OCI-M2 (cell line): Measurements from ENCODE around the gene EP400.
"Not testable (repeated sequence)": the region's sequence is repeated elsewhere in the genome, so short reads cannot be mapped to it uniquely, and the experiment has no call there.

Source experiments
- DNase-seq: peaks from one replicate; lab custom pipeline; 2025; ENCODE audit not compliant: unreplicated experiment; lab: John Stamatoyannopoulos, UW

EP400 gene

DNA sequence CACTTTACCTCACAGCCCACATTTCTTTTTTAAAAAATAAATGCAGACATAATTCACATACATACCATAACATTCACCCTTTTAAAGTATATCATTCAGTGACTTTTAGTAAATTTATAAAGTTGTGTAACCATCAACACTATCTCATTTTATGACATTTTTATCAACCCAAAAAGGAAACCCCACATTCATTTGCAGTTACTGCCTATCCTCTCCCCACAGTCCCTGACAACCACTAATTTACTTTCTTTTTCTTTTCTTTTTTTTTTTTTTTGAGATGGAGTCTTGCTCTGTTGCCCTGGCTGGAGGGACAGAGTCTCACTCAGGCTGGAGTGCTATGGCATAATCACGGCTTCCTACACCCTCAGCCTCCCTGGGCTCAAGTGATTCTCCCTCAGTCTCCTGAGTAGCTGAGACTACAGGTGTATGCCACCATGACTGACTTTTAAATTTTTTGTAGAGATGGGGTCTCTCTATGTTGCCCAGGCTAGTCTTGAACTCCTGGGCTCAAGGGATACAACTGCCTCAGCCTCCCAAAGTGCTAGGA lies 1.5 kb upstream of the EP400 start:
- no peak for DNase-seq

DNA sequence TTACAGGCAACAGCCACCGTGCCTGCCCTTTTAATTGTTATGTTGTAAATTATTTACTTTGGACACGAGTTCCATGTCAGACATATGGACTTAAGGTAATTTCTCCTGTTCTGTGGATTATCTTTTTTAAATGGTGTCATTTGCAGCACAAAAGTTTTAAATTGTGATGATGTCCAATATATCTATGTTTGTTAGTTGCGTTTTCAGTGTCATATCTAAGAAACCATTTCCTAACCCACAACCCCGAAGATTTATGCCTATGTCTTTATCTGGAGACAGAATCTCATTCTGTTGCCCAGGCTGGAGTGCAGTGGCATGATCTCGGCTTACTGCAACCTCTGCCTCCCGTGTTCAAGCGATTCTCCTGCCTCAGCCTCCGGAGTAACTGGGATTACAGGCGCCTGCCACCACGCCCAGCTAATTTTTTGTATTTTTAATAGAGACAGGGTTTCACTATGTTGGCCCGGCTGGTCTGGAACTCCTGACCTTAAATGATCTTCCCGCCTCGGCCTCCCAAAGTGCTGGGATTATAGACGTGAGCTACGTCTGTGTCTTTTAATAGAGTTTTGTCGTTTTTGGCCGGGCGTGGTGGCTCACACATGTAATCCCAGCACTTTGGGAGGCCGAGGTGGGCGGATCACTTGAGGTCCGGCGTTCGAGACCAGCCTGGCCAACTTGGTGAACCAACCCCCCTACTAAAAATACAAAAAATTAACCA lies 870 bp upstream of the EP400 start:
- not testable (repeated sequence) for DNase-seq

DNA sequence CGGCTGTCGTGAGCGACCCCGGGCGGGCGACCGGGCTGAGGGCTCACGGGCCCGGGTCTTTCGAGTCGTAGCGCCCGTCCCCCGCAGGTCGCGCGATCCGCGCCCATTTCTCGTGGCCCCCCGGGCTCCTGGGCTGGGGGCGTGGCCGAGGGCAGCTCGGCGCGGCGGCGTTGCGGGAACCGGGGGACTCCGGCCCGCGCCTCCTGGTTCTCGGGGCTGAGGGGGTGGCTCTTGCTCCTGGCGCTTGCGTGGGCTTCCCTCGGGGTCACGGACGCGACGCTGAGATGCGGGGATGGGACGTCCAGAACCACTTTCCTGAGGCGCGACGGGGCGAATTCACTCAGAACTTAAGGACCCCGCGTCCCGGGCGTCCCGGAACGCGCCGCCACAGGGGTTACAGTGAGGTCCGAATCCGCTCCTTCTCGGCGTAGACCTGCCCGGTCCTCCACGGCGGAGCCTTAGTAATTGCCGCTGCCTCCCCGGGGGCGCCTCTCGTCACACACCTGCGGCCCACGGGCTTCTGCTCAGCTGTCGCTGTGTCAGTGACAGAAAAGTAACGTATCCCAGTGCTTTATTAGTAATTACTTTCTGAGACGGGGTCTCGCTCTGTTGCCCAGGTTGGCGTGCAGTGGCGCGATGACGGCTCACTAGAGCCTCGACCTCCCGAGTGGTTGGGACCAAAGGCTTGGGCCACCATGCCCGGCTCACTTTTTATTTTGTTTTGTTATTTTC lies 606 bp downstream of the EP400 start:
- DNase-seq = no peak

DNA sequence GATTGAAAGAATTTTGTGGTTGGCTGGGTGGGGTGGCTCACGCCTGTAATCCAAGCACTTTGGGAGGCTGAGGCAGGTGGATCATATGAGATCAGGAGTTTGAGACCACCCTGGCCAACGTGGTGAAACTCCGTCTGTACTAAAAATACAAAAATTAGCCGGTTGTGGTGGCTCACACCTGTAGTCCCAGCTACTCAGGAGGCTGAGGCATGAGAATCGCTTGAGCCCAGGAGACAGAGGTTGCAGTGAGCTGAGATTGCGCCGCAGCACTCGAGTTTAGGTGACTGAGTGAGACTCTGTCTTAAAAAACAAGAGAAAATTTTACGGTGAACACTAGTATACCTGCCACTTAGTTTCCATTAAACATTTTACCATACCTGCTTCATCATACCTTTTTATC lies 4.1 kb downstream of the EP400 start:
- DNase-seq = not testable (repeated sequence)

DNA sequence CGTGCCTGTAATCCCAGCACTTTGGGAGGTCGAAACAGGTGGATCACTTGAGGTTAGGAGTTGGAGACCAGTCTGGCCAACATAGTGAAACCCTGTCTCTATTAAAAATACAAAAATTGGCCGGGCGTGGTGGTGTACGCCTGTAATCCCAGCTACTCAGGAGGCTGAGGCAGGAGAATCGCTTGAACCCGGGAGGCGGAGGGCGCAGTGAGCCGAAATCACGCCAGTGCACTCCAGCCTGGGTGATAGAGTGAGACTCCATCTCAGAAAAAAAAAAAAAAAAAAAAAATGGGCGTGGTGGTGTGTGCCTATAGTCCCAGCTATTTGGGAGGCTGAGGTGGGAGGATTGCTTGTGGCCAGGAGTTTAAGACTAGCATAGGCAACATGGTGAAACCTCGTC lies 4.7 kb downstream of the EP400 start:
- DNase-seq = not testable (repeated sequence)

DNA sequence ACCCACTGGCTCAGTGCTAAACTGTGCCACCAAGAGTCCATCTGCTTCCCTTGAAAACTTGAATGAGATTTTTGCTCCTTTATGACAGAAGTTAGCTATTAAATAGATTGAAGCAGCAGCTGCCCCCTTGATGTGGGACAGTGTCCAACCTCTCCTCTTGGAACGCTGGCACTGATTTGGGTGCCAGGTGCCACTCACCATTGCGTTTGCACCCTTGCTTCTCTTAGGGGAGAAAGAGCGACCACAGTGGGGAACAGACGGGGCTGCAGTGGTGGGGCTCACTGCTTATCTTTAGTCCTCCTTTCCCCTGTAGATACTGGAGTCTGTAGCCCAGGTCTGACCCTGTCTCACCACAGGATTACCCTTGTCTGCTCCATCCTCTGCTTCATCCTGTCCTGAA lies 9.4 kb downstream of the EP400 start:
- no peak for DNase-seq

DNA sequence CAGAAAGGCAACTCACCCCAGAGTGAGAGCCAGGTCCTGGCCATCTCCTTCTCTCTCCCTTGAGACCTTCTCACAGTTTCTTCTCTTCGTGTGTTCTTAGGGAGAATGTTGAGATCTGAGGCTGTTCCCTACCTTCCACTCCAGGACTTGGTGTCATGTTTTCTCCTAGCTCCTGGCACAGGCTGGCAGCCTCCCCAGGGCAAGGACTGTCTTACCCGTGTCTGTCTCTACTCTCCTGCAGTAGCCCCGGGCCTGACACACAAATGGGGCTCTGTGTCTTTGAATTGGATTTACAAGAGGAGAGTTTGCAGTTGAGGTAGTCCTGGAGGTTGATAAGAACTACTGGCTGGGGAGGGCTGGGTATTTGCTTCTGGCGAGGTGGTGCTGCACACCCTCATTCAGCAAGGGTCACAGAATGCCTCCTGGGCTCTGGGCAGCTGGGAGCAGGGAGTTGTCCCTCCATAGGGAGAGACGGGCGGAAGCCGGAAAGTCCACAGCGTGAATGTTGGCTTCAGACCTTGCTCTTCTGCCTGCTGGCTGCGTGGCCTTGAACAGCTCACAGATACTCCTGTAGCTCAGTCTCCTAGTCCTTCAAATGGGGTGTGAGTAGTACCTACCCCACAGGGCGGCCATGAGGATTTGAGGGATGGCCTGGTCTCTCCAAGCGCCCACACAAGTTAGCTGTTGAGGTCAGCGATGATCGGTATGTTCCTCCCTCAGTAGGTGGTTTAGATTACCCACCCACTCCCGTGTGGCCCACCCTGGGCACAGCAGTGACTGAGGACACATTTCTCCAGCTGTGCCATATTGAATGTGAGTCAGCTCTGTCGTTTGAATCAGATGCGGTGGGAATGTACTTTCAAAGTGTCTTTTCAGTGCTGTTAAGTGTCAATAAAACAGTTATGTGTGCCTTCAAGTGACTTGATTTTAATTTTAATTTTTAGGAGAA lies 10.2 kb downstream of the EP400 start:
- no peak for DNase-seq

DNA sequence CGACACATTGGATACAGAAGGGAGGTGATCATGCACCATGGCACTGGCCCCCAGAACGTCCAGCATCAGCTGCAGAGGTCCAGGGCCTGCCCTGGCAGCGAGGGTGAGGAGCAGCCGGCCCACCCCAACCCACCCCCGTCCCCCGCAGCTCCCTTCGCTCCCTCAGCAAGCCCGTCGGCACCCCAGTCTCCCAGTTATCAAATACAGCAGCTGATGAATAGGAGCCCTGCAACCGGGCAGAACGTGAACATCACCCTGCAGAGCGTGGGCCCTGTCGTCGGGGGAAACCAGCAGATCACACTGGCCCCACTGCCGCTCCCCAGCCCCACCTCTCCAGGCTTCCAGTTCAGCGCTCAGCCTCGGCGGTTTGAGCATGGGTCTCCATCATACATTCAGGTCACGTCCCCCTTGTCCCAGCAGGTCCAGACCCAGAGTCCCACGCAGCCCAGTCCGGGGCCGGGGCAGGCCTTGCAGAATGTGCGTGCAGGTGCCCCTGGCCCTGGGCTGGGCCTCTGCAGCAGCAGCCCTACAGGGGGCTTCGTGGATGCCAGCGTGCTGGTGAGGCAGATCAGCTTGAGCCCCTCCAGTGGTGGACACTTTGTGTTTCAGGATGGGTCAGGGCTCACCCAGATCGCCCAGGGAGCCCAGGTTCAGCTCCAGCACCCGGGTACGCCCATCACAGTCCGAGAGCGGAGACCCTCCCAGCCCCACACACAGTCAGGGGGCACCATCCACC lies 11.0 kb downstream of the EP400 start:
- DNase-seq = not testable (repeated sequence)

DNA sequence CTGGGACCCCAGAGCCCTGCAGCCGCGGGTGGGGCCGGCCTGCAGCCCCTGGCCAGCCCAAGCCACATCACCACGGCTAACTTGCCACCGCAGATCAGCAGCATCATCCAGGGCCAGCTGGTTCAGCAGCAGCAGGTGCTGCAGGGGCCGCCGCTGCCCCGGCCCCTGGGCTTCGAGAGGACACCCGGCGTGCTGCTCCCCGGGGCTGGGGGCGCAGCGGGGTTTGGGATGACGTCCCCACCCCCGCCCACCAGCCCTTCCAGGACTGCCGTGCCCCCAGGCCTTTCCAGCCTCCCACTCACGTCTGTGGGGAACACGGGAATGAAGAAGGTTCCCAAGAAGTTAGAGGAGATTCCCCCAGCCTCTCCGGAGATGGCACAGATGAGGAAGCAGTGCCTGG lies 11.6 kb downstream of the EP400 start:
- not testable (repeated sequence) for DNase-seq

DNA sequence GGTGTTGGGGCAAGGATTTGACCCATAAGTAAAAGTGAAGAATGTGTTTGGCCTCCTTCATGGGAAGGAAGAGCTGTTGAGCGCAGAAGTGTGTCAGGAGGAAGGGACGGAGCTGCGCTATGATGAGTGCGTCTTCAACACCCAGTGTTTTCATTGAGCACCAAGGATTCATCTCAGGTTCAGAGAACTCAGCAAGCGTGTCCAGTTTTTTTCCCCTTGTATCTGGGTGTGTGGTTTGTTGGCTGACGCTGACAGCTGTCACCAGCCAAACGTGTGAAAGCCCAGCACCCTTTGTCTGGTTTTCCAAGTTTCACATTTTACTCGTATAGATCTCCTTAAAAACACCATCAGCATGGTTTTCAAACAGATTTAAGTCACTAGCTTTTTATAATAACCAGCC lies 12.3 kb downstream of the EP400 start:
- DNase-seq = no peak

DNA sequence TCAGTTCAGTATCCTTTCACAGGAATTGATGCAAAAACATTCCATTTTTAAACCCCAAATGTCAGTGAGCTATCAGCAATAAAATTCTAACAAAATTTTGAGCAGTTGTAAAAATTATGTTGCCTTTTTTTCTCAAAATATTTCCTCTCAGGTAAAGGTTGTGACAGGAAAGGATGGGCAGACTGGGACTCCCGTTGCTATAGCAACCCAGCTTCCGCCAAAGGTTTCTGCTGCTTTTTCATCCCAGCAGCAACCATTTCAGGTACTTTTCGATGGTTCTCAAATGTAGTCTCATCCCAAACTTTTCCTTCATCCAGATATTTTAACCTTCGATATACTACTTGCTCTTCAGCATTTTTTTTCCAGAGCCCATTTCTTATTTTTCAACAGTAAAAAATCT lies 13.6 kb downstream of the EP400 start:
- no peak for DNase-seq

DNA sequence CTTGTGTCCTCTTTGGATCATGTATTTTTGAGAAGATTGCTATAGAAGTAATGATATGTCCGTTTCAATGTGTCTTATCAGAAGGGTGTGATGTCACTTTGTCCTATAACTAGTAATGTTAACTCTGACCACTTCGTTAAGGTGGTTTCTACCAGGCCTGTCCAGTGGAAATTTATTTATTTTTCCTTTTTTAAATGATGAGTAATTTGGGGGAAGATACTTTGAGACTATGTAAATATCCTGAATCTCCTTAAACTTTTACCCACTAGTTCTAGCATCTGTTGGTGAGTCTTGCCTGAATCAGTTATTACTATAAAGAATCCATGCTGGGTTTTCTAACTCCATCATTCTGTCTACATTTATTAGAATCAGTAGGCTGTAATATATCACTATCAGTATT lies 15.3 kb downstream of the EP400 start:
- no peak for DNase-seq

DNA sequence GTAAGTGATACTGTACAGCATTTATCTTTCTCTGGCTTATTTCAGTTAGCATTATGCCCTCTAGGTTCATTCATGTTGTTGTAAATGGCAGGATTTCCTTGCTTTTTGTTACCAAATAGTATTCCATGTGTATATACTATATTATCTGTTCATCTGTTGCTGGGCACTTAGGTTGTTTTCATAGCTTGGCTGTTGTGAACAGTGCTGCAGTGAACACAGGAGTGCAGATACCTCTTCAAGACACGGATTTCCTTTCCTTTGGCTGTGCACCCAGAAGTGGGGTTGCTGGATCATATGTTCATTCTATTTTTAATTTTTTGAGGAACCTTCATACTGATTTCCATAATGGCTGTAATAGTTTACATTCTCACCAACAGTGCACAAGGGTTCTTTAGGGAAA lies 21.5 kb downstream of the EP400 start:
- no peak for DNase-seq

DNA sequence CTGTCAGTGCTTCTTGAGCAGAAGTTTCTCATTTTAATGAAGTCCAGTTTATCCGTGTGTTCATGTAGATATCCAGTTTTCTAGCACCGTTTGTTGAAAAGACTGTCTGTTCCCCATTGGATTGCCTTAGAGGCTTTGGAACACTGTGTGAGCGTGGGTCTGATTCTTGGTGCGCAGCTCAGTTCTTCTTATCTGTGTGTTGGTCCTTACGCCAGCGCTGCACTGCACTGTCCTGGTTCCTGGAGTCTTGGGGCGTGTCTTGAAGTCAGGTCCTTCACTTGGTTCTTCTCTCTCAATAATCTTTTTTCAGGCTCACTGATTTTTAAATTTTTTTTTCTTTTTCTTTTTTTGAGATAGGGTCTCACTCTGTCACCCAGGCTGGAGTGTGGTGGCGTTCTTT lies 25.5 kb downstream of the EP400 start:
- DNase-seq = no peak

DNA sequence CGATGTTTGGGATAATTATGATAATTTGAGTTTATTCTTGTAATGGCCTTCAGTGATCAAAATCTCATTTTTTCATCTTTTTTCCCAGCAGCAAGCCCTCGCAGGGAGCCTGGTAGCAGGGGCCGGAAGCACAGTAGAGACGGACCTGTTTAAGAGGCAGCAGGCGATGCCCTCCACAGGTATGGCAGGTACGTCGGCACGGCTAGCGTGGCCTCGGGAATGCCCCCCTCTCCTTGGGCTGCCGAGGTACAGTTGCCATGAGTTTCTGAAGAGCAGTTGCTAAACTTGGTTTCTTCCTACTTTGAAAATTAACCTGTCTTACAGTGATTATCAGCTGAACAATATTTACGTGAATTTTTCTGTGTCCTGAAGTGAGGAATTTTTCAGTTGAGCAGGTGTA lies 29.9 kb downstream of the EP400 start:
- no peak for DNase-seq

DNA sequence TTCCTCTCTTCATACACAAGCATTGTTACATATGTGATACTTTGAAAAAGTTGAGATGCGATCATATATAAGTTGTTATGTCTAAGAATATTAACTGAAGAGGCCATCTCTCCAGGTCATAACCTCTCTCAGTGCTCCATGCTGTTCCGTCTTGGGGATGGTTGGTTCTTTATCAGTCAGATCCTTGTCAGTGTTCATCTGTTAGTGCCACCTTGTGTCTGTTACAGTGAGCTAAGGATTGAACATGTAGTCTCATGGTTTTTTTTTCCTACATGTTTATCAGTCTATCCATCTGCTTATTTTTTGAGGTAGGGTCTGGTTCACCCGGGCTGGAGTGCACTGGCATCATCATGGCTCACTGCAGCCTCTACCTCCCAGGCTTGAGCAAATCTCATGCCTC lies 30.5 kb downstream of the EP400 start:
- DNase-seq = no peak

DNA sequence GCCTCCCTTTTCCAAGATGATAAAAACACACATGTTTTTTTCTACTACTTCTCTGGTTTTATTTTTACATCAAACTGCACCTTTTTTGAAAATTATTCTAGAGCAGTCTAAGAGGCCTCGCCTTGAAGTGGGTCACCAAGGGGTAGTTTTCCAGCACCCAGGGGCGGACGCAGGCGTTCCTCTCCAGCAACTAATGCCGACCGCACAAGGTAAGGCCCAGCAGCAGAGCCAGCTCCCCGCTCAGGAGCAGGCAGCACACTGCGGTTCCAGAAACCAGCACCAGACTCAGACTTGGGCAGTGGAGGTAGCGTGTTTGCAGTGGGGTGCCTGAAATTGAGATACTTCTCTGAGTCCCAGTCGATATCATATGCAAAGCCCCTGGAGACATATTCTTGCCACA lies 31.6 kb downstream of the EP400 start:
- no peak for DNase-seq

DNA sequence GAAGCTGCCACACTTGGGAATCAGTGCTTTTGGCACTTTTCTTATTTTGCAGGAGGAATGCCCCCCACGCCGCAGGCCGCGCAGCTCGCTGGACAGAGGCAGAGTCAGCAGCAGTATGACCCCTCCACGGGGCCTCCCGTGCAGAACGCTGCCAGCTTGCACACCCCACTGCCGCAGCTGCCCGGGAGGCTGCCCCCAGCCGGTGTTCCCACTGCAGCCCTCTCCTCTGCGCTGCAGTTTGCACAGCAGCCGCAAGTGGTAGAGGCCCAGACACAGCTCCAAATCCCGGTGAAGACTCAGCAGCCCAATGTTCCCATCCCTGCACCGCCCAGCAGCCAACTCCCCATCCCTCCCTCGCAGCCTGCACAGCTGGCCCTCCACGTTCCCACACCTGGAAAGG lies 32.3 kb downstream of the EP400 start:
- no peak for DNase-seq

DNA sequence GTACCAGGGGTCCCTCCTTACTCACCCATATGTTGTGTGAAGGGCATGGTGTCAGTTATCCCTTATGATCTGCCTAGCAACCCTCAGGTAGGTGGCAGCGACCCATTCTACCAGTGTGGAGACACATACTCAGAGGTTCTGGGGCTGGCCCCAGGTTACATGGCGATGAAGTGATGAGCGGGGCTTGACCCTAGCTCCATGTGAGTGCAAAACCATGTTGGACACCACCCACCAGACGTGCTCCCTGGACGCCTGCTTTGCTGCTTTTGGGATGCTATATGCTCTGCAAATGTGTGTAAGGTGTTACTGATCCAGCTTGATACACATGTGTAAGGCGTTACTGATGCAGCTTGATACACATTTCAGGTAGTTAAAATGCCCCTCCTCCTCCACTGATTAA lies 33.3 kb downstream of the EP400 start:
- DNase-seq = no peak

DNA sequence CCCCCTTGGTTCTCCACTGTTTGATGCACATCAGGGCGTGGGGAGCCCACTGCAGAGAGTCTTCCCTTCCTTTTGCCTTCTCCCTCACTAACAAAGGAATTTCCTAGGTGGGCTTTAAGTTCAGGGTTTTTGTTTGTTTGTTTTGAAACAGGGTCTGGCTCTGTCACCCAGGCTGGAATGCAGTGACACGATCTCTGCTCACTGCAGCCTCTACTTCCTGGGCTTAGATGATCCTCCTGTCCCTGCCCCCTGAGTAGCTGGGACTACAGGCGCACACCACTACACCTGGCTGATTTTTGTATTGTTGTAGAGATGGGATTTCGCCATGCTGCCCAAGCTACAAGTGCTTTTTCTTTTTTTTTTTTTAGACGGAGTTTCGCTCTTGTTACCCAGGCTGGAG lies 33.8 kb downstream of the EP400 start:
- DNase-seq = no peak

DNA sequence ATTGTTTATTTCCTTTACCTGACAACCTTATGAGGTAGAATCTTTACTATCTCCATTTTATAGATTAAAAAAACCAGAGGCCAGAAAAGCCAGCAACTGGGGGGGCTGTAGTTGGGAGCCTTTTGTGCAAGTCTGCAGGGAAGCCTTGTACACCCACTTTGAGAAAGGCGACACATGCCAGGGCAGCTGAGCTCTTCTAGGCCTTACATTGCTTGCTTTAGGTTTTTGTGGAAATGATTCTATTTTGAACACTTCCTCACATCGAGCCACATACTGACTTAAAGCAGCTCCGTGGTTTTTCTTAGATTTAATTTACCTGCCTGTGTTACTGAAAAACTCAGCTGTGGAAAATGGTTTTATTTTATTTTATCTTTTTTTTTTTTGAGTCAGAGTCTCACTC lies 34.6 kb downstream of the EP400 start:
- DNase-seq = no peak
